ENCODE results near the gene GSG1.

GSG1 gene

GRCh38 chr12:13103391-13104033 is at the start of gene GSG1:
Gene GSG1 (minus strand): TSS chr12:13103667. CDS start chr12:13103512, 155 bp downstream.
- DNase-seq = no peak

- DNase-seq = no peak
These were observed 49.7 kb upstream of the GSG1 start for GRCh38 chr12:13153180-13153579.

GRCh38 chr12:13152756-13153155 is 49.3 kb upstream of the GSG1 start:
- no peak for DNase-seq

GRCh38 chr12:13152281-13152680 is 48.8 kb upstream of the GSG1 start:
- no peak for DNase-seq

- DNase-seq = no peak
These were observed 45.9 kb upstream of the GSG1 start for GRCh38 chr12:13149411-13149810.

GRCh38 chr12:13148485-13148847 is 45.0 kb upstream of the GSG1 start:
- no peak for DNase-seq

- DNase-seq = peak; percentile 82
These were observed 44.4 kb upstream of the GSG1 start for GRCh38 chr12:13147688-13148484.

GRCh38 chr12:13146336-13146938 is 43.0 kb upstream of the GSG1 start:
- no peak for DNase-seq

- DNase-seq = peak; percentile 46
These were observed 40.9 kb upstream of the GSG1 start for GRCh38 chr12:13144266-13144828.

GRCh38 chr12:13142747-13143146 is 39.3 kb upstream of the GSG1 start:
- DNase-seq = no peak

- no peak for DNase-seq
These were observed 38.2 kb upstream of the GSG1 start for GRCh38 chr12:13141686-13142085.

- no peak for DNase-seq
These were observed 32.1 kb upstream of the GSG1 start for GRCh38 chr12:13135371-13136178.

GRCh38 chr12:13133886-13134285 is 30.4 kb upstream of the GSG1 start:
- no peak for DNase-seq

GRCh38 chr12:13130981-13131380 is 27.5 kb upstream of the GSG1 start:
- DNase-seq = no peak

GRCh38 chr12:13128291-13128965 is 25.0 kb upstream of the GSG1 start:
- DNase-seq = no peak

- DNase-seq = no peak
These were observed 24.0 kb upstream of the GSG1 start for GRCh38 chr12:13127444-13127843.

- peak; percentile 9 for DNase-seq
These were observed 23.0 kb upstream of the GSG1 start for GRCh38 chr12:13126494-13126893.

GRCh38 chr12:13125996-13126395 is 22.5 kb upstream of the GSG1 start:
- no peak for DNase-seq

- DNase-seq = no peak
These were observed 21.4 kb upstream of the GSG1 start for GRCh38 chr12:13124656-13125505.

GRCh38 chr12:13121568-13121967 is 18.1 kb upstream of the GSG1 start:
- no peak for DNase-seq

GRCh38 chr12:13120413-13120812 is 16.9 kb upstream of the GSG1 start:
- no peak for DNase-seq

Measured in hematopoietic multipotent progenitor cell treated with erythropoietin and hydrocortisone succinate and interleukin-3 and kit ligand, for 4 days (in vitro differentiated cells).